ENCODE data around the gene GLIS1. TPM values are rescaled to one million over a fixed set of nuclear protein-coding genes. Genes with fewer than 3 reads are reported as not detected.

The GLIS1 gene
- total RNA-seq, 1 experiment from 2014 or later = 0.39 TPM

GRCh38 chr1:53600001-53600400 lies 139.0 kb downstream of the GLIS1 start:
- intact Hi-C loops (cut with micrococcal nuclease) = no loop called here
- ATAC-seq (no peak; the same call in 1 of the 2 replicates), DNase-seq (ENCODE audit: low read depth, low spot score) (no peak)
- H3K4me3 ChIP-seq (replicated peaks in 1 of 2; ENCODE audit: low read depth in 1 of 2, low read length in 2 of 2) = no peak overlapping the region
- no peaks in the 10 kb centered on the region for H3K27me3 ChIP-seq (ENCODE audit: insufficient read depth, low read length)
- no peaks in the 10 kb centered on the region for H4K20me1 ChIP-seq (ENCODE audit: insufficient read depth)
- CTCF ChIA-PET = no interaction called here
- H3K4me2 ChIP-seq (ENCODE audit: low read length) = no peak overlapping the region
- no peaks in the 10 kb centered on the region for H3K9me2 ChIP-seq (ENCODE audit: insufficient read depth)
- RAD21 ChIA-PET (ENCODE audit: low non-redundant PET in 1 of 2, low total read pairs in 2 of 2, uncharacterized antibody in 2 of 2, unreplicated experiment in 2 of 2) = no interaction called here
- H3K9me3 ChIP-seq (ENCODE audit: control insufficient read depth in 1 of 2, insufficient read depth in 1 of 2, low read depth in 1 of 2, low read length in 2 of 2) = no peaks in the 10 kb centered on the region
- no peak overlapping the region for H3K27ac ChIP-seq (ENCODE audit: low read depth, low read length)
- POLR2A ChIA-PET = no interaction called here
- H3K4me1 ChIP-seq (ENCODE audit: control insufficient read depth in 1 of 2, insufficient read depth in 2 of 2, low read length in 2 of 2) = no peaks in the 10 kb centered on the region
- H3K9ac ChIP-seq (ENCODE audit: low read length) = no peak overlapping the region
- no peak for TF ChIP-seq SP1 (IDR thresholded peaks at IDR 0.05; ENCODE audit: low read depth)
- TF ChIP-seq POLR2AphosphoS5 (IDR thresholded peaks at IDR 0.05; ENCODE audit: low read depth, low read length) = no peak
- TF ChIP-seq YY1 (IDR thresholded peaks at IDR 0.05; ENCODE audit: extremely low read depth, insufficient replicate concordance, low read depth, low read length) = no peak
- TF ChIP-seq EZH2 (IDR thresholded peaks at IDR 0.05) = no peak
- no peak for TF ChIP-seq FOSL1 (IDR thresholded peaks at IDR 0.05; ENCODE audit: low read depth)
- TF ChIP-seq ZFX (IDR thresholded peaks at IDR 0.05) = no peak
- no peak for TF ChIP-seq EGR1 (IDR thresholded peaks at IDR 0.05; ENCODE audit: low read depth)
- TF ChIP-seq SIN3A (IDR thresholded peaks at IDR 0.05; ENCODE audit: low read depth) = no peak
- no peaks in the 10 kb centered on the region for H3K79me2 ChIP-seq (ENCODE audit: insufficient read depth, low read length)
- no peak overlapping the region for H2AFZ ChIP-seq (ENCODE audit: low read depth, low read length, poor library complexity, severe bottlenecking)
- no TSS peak for BruUV-seq (replicated peaks)
- H3K36me3 ChIP-seq (ENCODE audit: control insufficient read depth in 1 of 2, insufficient read depth in 2 of 2, low read length in 2 of 2) = no peaks in the 10 kb centered on the region

GRCh38 chr1:53599481-53599880 lies 139.5 kb downstream of the GLIS1 start:
- ChIA-PET POLR2A (no interaction called here), RAD21 (ENCODE audit: low non-redundant PET in 1 of 2, low total read pairs in 2 of 2, uncharacterized antibody in 2 of 2, unreplicated experiment in 2 of 2) (no interaction called here), CTCF (no interaction called here)
- H3K36me3 ChIP-seq (ENCODE audit: control insufficient read depth in 1 of 2, insufficient read depth in 2 of 2, low read length in 2 of 2) = no peaks in the 10 kb centered on the region
- no peak for DNase-seq (ENCODE audit: low read depth, low spot score)
- no TSS peak for BruUV-seq (replicated peaks)
- no peaks in the 10 kb centered on the region for H3K27me3 ChIP-seq (ENCODE audit: insufficient read depth, low read length)
- no peak overlapping the region for H3K27ac ChIP-seq (ENCODE audit: low read depth, low read length)
- no peaks in the 10 kb centered on the region for H3K9me2 ChIP-seq (ENCODE audit: insufficient read depth)
- H3K9ac ChIP-seq (ENCODE audit: low read length) = no peak overlapping the region
- H3K4me1 ChIP-seq (ENCODE audit: control insufficient read depth in 1 of 2, insufficient read depth in 2 of 2, low read length in 2 of 2) = no peaks in the 10 kb centered on the region
- no peaks in the 10 kb centered on the region for H3K79me2 ChIP-seq (ENCODE audit: insufficient read depth, low read length)
- H3K4me2 ChIP-seq (ENCODE audit: low read length) = no peak overlapping the region
- H3K4me3 ChIP-seq (replicated peaks in 1 of 2; ENCODE audit: low read depth in 1 of 2, low read length in 2 of 2) = no peak overlapping the region
- intact Hi-C loops (cut with micrococcal nuclease) = no loop called here
- TF ChIP-seq ZBTB33 (IDR thresholded peaks at IDR 0.05; ENCODE audit: extremely low read depth, insufficient replicate concordance, low read length) = no peak
- TF ChIP-seq SP1 (IDR thresholded peaks at IDR 0.05; ENCODE audit: low read depth) = no peak
- TF ChIP-seq REST (IDR thresholded peaks at IDR 0.05; ENCODE audit: low read depth) = no peak
- no peak for TF ChIP-seq YY1 (IDR thresholded peaks at IDR 0.05; ENCODE audit: extremely low read depth, insufficient replicate concordance, low read depth, low read length)
- no peak for TF ChIP-seq CEBPB (IDR thresholded peaks at IDR 0.05; ENCODE audit: low read depth)
- no peak overlapping the region for H2AFZ ChIP-seq (ENCODE audit: low read depth, low read length, poor library complexity, severe bottlenecking)
- no peaks in the 10 kb centered on the region for H4K20me1 ChIP-seq (ENCODE audit: insufficient read depth)
- ATAC-seq = no peak
- H3K9me3 ChIP-seq (ENCODE audit: control insufficient read depth in 1 of 2, insufficient read depth in 1 of 2, low read depth in 1 of 2, low read length in 2 of 2) = no peaks in the 10 kb centered on the region
